HepG2 (cell line): ENCODE measurements around the gene KIF2B.

Source experiments
- AGO1 ChIP-seq: fragments of 200-400 bp; formaldehyde crosslinking; IDR thresholded peaks from 2 replicates; pipeline ENCODE4 v1.6.1; 2017; ENCODE audit warnings: mild to moderate bottlenecking, low read depth, low read length, moderate library complexity; ENCODE audit not compliant: poor library complexity, severe bottlenecking
- MAZ ChIP-seq, 2 experiments: sonication (generic) in 1 of 2; formaldehyde crosslinking in 1 of 2; IDR thresholded peaks; 2 replicates each; pipeline versions ENCODE4 v1.5.0 to v1.6.1; 2012 to 2020; ENCODE audit warnings: low read depth in 2 of 2, mild to moderate bottlenecking in 2 of 2, borderline replicate concordance in 1 of 2, improper control_type of control experiment in 1 of 2, low read length in 1 of 2, missing genetic modification reagents in 1 of 2, moderate library complexity in 1 of 2
- MIER2 ChIP-seq: IDR thresholded peaks from 2 replicates; pipeline ENCODE4 v1.6.1; 2016; ENCODE audit warnings: missing biosample characterization, missing genetic modification reagents
- NCOA2 ChIP-seq: sonication (generic); formaldehyde crosslinking; IDR thresholded peaks from 2 replicates; pipeline ENCODE4 v1.8.0; 2022; ENCODE audit warnings: inconsistent platforms
- POLR2AphosphoS5 ChIP-seq: IDR thresholded peaks from 2 replicates; pipeline ENCODE4 v1.6.1; 2012; ENCODE audit warnings: low read depth, low read length
- ZNF577 ChIP-seq: sonication (generic); formaldehyde crosslinking; IDR thresholded peaks from 2 replicates; pipeline ENCODE4 v1.4.0; 2020; ENCODE audit warnings: mild to moderate bottlenecking, low read depth, missing genetic modification reagents, borderline replicate concordance
- ZNF775 ChIP-seq: sonication (generic); formaldehyde crosslinking; IDR thresholded peaks from 2 replicates; pipeline ENCODE4 v1.4.0; 2020; ENCODE audit warnings: missing genetic modification reagents, mild to moderate bottlenecking, moderate library complexity, borderline replicate concordance
- TF ChIP-seq, protein P1 (sequence below): sonication (generic); formaldehyde crosslinking; IDR thresholded peaks from 2 replicates; pipeline ENCODE4 v1.8.1; 2022; ENCODE audit warnings: low read depth, mild to moderate bottlenecking, missing genetic modification reagents
- TF ChIP-seq, protein P2 (sequence below): sonication (generic); formaldehyde crosslinking; IDR thresholded peaks from 2 replicates; pipeline ENCODE4 v1.5.1; 2020; ENCODE audit warnings: mild to moderate bottlenecking, missing genetic modification reagents, moderate library complexity
- TF ChIP-seq, protein P3 (sequence below), 2 experiments: IDR thresholded peaks; 2 replicates each; pipeline ENCODE4 v1.6.1; 2011 to 2012; ENCODE audit warnings: low read length in 2 of 2, borderline replicate concordance in 1 of 2, low read depth in 1 of 2, mild to moderate bottlenecking in 1 of 2, moderate library complexity in 1 of 2

DNA sequence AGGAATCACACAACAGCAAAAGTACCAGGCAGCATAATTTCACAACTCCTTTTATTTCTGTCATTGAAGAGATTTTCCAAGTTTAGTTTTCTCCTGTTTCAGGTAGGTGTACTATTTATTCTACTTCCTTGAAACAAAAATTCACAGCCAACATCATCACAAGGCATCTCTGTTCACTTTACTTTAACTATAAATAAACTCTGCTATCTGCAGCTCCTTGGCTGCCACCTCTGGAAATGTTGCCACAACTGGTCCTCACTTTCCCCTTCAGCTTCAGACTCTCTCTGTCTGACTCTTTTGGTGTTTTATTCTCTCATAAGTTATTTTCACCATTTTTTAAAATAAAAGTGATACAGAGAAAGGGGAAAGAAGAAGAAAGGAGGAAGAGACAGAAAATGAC is 27.9 kb upstream of the KIF2B start:
- TF ChIP-seq, protein P1, sequence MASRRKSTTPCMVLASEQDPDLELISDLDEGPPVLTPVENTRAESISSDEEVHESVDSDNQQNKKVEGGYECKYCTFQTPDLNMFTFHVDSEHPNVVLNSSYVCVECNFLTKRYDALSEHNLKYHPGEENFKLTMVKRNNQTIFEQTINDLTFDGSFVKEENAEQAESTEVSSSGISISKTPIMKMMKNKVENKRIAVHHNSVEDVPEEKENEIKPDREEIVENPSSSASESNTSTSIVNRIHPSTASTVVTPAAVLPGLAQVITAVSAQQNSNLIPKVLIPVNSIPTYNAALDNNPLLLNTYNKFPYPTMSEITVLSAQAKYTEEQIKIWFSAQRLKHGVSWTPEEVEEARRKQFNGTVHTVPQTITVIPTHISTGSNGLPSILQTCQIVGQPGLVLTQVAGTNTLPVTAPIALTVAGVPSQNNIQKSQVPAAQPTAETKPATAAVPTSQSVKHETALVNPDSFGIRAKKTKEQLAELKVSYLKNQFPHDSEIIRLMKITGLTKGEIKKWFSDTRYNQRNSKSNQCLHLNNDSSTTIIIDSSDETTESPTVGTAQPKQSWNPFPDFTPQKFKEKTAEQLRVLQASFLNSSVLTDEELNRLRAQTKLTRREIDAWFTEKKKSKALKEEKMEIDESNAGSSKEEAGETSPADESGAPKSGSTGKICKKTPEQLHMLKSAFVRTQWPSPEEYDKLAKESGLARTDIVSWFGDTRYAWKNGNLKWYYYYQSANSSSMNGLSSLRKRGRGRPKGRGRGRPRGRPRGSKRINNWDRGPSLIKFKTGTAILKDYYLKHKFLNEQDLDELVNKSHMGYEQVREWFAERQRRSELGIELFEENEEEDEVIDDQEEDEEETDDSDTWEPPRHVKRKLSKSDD (CRISPR knock-in tag), result no peak
- TF ChIP-seq NCOA2 (CRISPR knock-in tag) (no peak), MAZ (IDR thresholded peaks at IDR 0.05; ENCODE audit: borderline replicate concordance, low read depth, low read length) (no peak), MAZ (CRISPR knock-in tag; IDR thresholded peaks at IDR 0.05; ENCODE audit: low read depth) (no peak), AGO1 (no peak), ZNF775 (no peak), MIER2 (CRISPR knock-in tag) (no peak), ZNF577 (no peak), POLR2AphosphoS5 (no peak)
- TF ChIP-seq, protein P2, sequence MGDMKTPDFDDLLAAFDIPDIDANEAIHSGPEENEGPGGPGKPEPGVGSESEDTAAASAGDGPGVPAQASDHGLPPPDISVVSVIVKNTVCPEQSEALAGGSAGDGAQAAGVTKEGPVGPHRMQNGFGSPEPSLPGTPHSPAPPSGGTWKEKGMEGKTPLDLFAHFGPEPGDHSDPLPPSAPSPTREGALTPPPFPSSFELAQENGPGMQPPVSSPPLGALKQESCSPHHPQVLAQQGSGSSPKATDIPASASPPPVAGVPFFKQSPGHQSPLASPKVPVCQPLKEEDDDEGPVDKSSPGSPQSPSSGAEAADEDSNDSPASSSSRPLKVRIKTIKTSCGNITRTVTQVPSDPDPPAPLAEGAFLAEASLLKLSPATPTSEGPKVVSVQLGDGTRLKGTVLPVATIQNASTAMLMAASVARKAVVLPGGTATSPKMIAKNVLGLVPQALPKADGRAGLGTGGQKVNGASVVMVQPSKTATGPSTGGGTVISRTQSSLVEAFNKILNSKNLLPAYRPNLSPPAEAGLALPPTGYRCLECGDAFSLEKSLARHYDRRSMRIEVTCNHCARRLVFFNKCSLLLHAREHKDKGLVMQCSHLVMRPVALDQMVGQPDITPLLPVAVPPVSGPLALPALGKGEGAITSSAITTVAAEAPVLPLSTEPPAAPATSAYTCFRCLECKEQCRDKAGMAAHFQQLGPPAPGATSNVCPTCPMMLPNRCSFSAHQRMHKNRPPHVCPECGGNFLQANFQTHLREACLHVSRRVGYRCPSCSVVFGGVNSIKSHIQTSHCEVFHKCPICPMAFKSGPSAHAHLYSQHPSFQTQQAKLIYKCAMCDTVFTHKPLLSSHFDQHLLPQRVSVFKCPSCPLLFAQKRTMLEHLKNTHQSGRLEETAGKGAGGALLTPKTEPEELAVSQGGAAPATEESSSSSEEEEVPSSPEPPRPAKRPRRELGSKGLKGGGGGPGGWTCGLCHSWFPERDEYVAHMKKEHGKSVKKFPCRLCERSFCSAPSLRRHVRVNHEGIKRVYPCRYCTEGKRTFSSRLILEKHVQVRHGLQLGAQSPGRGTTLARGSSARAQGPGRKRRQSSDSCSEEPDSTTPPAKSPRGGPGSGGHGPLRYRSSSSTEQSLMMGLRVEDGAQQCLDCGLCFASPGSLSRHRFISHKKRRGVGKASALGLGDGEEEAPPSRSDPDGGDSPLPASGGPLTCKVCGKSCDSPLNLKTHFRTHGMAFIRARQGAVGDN, result no peak
- TF ChIP-seq, protein P3, sequence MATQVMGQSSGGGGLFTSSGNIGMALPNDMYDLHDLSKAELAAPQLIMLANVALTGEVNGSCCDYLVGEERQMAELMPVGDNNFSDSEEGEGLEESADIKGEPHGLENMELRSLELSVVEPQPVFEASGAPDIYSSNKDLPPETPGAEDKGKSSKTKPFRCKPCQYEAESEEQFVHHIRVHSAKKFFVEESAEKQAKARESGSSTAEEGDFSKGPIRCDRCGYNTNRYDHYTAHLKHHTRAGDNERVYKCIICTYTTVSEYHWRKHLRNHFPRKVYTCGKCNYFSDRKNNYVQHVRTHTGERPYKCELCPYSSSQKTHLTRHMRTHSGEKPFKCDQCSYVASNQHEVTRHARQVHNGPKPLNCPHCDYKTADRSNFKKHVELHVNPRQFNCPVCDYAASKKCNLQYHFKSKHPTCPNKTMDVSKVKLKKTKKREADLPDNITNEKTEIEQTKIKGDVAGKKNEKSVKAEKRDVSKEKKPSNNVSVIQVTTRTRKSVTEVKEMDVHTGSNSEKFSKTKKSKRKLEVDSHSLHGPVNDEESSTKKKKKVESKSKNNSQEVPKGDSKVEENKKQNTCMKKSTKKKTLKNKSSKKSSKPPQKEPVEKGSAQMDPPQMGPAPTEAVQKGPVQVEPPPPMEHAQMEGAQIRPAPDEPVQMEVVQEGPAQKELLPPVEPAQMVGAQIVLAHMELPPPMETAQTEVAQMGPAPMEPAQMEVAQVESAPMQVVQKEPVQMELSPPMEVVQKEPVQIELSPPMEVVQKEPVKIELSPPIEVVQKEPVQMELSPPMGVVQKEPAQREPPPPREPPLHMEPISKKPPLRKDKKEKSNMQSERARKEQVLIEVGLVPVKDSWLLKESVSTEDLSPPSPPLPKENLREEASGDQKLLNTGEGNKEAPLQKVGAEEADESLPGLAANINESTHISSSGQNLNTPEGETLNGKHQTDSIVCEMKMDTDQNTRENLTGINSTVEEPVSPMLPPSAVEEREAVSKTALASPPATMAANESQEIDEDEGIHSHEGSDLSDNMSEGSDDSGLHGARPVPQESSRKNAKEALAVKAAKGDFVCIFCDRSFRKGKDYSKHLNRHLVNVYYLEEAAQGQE (IDR thresholded peaks at IDR 0.05; ENCODE audit: borderline replicate concordance in 1 of 2, low read depth in 1 of 2, low read length in 2 of 2), result no peak
